Activated gamma-delta T cell treated with anti-CD3 and anti-CD28 coated beads, Interleukin-2, amount 50 U/mL, for 16 hours (primary cell): Measurements from ENCODE around the gene KIF3A.

Experiments used
- DNase-seq: peaks from one replicate; pipeline ENCODE4 v3.0.0-alpha.2; 2020; ENCODE audit warnings: low read depth

The KIF3A gene

GRCh38 chr5:132677682-132678400 lies 59.5 kb downstream of the KIF3A start:
- no peak for DNase-seq

DNA sequence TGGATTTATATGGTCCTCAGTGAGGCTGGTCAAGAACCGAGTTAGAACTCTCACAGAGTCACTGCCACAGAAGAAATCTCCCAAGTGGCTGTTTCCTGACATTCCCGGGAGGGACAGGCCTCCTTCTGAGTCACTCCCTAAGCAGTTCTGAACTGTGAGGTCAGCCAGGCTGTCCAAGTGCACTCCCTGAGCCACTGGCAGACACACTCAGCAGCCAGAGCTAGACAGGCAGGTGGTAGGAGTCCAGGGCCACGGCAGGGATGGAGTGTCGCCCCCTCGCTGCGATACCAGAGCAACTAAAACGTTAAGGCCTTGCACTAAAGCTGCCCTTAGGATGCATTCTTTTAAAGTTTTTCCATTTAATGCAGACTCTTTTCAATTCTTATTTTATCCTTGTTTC lies 60.2 kb downstream of the KIF3A start:
- DNase-seq = no peak

GRCh38 chr5:132675936-132676689 lies 61.2 kb downstream of the KIF3A start:
- DNase-seq = no peak

- no peak for DNase-seq
Measured at GRCh38 chr5:132674671-132675506, 62.5 kb downstream of the KIF3A start.

DNA sequence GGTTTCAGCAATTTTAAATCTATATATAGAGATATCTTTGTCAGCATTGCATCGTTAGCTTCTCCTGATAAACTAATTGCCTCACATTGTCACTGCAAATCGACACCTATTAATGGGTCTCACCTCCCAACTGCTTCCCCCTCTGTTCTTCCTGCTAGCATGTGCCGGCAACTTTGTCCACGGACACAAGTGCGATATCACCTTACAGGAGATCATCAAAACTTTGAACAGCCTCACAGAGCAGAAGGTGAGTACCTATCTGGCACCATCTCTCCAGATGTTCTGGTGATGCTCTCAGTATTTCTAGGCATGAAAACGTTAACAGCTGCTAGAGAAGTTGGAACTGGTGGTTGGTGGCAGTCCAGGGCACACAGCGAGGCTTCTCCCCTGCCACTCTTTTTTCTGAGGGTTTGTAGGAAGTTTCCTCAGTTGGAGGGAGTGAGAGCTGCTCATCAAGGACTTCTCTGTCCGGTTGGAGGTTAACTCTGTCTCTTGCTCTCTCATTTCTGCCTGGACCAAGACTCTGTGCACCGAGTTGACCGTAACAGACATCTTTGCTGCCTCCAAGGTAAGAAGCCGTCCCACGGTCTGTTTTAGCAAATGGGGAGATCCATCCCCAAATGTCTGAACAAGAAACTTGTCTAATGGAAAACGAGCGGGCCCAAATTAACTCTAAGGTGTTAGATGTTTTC lies 63.3 kb downstream of the KIF3A start, which contains the start of gene IL4:
IL4 (plus strand) TSS at position 51 of the 692 bp plus-strand sequence; CDS start at position 113, 62 bp downstream.
- DNase-seq = no peak

- DNase-seq = no peak
Measured at GRCh38 chr5:132673488-132673887, 63.9 kb downstream of the KIF3A start.

GRCh38 chr5:132671000-132671399 lies 66.3 kb downstream of the KIF3A start:
- DNase-seq = no peak

DNA sequence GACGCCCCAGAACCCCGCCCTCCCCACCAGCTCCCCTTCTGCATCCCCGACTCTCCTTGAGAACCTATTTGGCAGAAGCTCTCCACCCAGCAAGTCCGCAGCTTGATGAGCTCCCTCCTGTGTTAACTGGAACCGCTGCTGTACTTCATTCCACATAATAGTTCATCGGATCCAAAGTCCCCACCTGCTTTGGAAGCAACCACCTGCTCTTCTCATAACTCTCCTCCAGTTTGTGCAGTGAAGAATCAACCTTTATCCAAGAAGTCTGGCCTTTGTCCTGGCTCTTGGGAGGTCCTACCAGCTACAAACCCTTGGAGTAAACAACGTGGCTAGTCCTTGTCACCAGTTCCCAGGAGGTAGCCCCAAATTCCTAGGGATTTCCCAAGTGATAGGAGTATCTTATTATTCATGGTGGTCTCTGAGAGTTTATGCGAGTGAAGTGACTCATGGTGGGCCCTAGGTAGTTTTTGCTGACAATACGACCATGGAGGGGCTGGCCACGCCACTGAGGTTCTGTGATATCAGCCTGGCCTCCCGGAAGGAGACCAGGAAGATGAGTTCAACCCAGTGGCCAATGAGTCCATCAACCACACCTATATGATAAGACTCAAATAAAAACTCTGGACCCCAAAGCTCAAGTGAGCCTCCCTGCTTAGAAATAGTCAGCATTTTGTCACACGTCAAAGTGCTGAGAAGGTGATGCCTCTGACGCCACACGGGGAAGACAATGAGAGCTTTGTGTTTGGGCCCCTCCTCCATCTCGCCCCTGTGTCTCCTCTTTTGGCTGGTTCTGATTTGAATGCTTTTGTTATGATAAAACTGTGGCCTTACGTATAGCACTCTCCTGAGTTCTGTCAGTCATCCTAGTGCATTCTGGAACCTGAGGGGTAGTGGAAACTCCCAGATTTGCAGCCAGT lies 67.1 kb downstream of the KIF3A start:
- no peak for DNase-seq

- no peak for DNase-seq
Measured at GRCh38 chr5:132669455-132669820, 67.9 kb downstream of the KIF3A start.

GRCh38 chr5:132668706-132669454 lies 68.5 kb downstream of the KIF3A start:
- no peak for DNase-seq

DNA sequence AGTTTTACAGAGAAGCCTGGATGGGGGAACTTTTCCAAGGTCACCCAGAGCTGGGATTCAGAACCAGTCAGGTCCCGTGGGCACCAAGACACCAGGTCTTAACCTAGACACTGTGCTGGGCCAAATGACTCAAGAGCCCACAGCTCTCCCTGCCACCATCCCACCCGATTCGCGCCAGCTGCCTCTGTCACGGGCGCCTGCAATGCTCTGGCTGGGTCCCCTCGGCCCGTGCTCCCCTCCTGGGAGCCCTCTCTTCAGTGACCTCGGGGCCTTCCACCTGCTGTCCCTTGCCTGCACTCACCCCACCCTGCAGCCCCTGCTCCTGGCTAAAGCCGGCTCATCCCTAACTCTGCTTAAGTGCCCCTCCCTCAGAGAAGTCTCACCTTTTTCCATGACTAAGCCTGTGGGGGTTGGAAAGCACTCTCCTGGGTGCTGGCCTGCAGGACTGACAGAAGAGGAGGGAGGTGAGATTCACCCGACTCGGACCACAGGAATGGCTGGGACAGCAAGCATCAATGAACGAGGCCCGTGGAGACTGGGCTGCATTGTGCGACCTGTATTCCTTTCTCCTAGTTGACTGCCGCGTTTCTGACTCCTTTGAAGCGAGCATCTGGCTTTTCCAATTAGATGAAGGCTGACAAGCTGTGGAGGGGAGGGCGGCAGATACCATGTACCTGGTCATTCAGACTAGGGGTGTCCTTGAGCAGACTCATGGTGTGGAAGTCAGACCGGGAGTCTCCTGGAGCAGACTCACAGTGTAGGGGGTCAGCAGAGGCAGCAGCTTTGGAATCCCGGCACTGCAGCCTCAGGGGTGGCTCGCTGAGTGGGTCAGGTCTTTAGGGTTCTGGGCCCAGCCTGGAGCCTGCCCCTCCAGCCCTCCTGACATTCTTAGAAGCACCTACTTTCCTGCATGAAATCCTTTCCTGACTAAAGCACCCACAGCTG lies 69.3 kb downstream of the KIF3A start:
- DNase-seq = no peak

DNA sequence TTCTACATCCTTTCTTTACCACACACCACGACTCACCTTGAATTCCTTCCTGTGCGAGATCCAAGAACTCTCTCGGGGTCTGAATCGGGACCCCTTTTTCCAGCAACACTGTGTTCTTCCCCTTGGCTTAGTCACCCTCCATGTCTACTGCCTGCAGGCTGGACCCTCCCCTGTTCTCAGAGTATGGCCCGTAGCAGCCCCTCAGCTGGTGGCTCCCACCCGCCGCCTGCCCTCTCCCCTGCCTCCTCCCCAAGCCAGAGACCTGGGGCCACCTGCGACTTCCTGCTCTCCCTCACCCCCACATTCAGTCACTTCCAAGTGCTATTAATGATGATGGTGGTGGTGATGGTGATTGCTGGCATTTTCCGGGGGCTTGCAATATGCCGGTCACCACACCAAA lies 70.0 kb downstream of the KIF3A start:
- DNase-seq = no peak

- no peak for DNase-seq
Measured at GRCh38 chr5:132666310-132667123, 70.8 kb downstream of the KIF3A start.

DNA sequence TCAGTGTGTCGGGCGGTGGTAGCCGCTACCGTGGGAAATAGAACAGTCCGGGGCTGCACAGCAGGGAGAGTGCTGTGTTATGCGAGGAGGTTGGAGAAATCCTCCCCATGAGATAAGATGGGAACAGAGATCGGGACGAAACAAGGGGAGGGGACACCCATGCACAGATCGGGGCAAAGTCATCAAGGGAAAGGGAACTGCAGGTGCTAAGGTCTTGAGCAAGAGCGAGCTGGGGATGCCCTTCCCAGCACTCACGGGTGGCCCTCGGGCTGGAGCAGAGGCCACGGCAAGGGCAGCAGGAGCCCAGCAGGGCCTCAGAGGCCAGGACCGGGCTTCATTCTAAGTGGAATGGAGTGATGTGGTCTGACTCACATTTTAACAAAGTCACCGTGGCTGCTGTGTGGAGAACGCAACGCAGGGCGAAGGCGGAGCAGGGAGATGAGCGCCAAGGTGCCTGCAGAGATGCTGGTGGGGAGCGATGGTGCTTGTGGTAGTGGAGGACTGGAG lies 71.7 kb downstream of the KIF3A start:
- no peak for DNase-seq

- DNase-seq = no peak
Measured at GRCh38 chr5:132664696-132665209, 72.6 kb downstream of the KIF3A start.

- no peak for DNase-seq
Measured at GRCh38 chr5:132663771-132664695, 73.3 kb downstream of the KIF3A start.
